K562 (cell line): Measurements from ENCODE around the gene SPAG16. TPM values are rescaled to one million over a fixed set of nuclear protein-coding genes. Genes with fewer than 3 reads are reported as not detected.

Source experiments
- CBX5 ChIP-seq: IDR thresholded peaks from 2 replicates; pipeline ENCODE4 v1.6.1; 2014; ENCODE audit warnings: low read depth, borderline replicate concordance
- CHD7 ChIP-seq: fragments of 200-600 bp; sonication (generic); IDR thresholded peaks from one replicate; pipeline ENCODE4 v1.6.1; 2012; ENCODE audit warnings: mild to moderate bottlenecking, low read depth, low read length, inconsistent platforms
- CREM ChIP-seq: IDR thresholded peaks from 2 replicates; pipeline ENCODE4 v1.6.1; 2014; ENCODE audit warnings: antibody characterized with exemption, low read depth
- E2F1 ChIP-seq: sonication (generic); formaldehyde crosslinking; IDR thresholded peaks from 2 replicates; pipeline ENCODE4 v1.8.1; 2023; ENCODE audit warnings: mild to moderate bottlenecking, missing genetic modification reagents, moderate library complexity
- HMGN3 ChIP-seq: IDR thresholded peaks from 2 replicates; pipeline ENCODE4 v1.6.1; 2011; ENCODE audit warnings: borderline replicate concordance, low read depth, mild to moderate bottlenecking, mixed read lengths, low read length; ENCODE audit not compliant: insufficient read length; ENCODE audit errors: extremely low read depth
- HNRNPL ChIP-seq: fragments of 200-400 bp; formaldehyde crosslinking; IDR thresholded peaks from 2 replicates; pipeline ENCODE4 v1.6.1; 2017; ENCODE audit warnings: low read depth, mild to moderate bottlenecking, low read length
- MITF ChIP-seq: IDR thresholded peaks from 2 replicates; pipeline ENCODE4 v1.6.1; 2014; ENCODE audit warnings: antibody characterized with exemption
- NFATC3 ChIP-seq: fragments of 450-650 bp; IDR thresholded peaks from 2 replicates; pipeline ENCODE4 v1.6.1; 2017; ENCODE audit warnings: mild to moderate bottlenecking
- NFYB ChIP-seq: IDR thresholded peaks from 2 replicates; pipeline ENCODE4 v1.6.1; 2011; ENCODE audit warnings: mild to moderate bottlenecking, moderate library complexity; ENCODE audit not compliant: insufficient read length; ENCODE audit errors: extremely low read depth
- SMAD1 ChIP-seq: fragments of 150-350 bp; IDR thresholded peaks from 2 replicates; pipeline ENCODE4 v1.6.1; 2014; ENCODE audit warnings: low read length, low read depth; ENCODE audit not compliant: partially characterized antibody
- ZNF212 ChIP-seq: fragments of 450-650 bp; formaldehyde crosslinking; IDR thresholded peaks from 2 replicates; pipeline ENCODE4 v1.4.0; 2020; ENCODE audit warnings: mild to moderate bottlenecking
- ZNF3 ChIP-seq: fragments of 250-450 bp; sonication (Bioruptor Pico); IDR thresholded peaks from 2 replicates; pipeline ENCODE4 v1.5.0; 2021; ENCODE audit warnings: mild to moderate bottlenecking, moderate library complexity
- polyA plus RNA-seq, 8 experiments: library from polyadenylated mRNA; depleted of rRNA in 4 of 8; stranded (reverse) in 5 of 8; unstranded in 3 of 8; fragments of >200 nt; fragmentation: Nextera tagmentation in 2 of 8; fragmentation: Illumina TruSeq in 1 of 8; extraction: Ambion mirVana in 2 of 8; extraction: Trizol in 1 of 8; gene quantifications; 2 replicates each; pipeline versions ENCODE4 v1.2.1 to v1.2.3, GENCODE V29; 2011 to 2014; ENCODE audit warnings: inconsistent platforms in 1 of 8, missing spikeins in 1 of 8
- total RNA-seq, 7 experiments: library from RNA; depleted of rRNA in 6 of 7; stranded (reverse); fragments of >200 nt in 6 of 7; fragmentation: Illumina TruSeq in 2 of 7; extraction: Trizol in 2 of 7; gene quantifications; 2 replicates each; pipeline versions ENCODE4 v1.2.1 to v1.2.3, GENCODE V29; 2011 to 2021; ENCODE audit warnings: low replicate concordance in 1 of 7

Gene SPAG16
- total and polyA plus RNA-seq, 9 of the 15 experiments (the other 6 are each of a cell fraction or from before 2014, with no cell fraction given), result 0.98 to 5.9 (median 3.5) TPM

- TF ChIP-seq CHD7 (no peak), E2F1 (no peak), ZNF3 (CRISPR knock-in tag) (no peak), NFATC3 (no peak), SMAD1 (no peak), HMGN3 (no peak), CREM (no peak), ZNF212 (no peak), CBX5 (no peak), MITF (no peak), HNRNPL (no peak), NFYB (no peak)
- TF ChIP-seq, all 486 proteins: peak for 0
Observed at GRCh38 chr2:213789940-213790339, 505.7 kb downstream of the SPAG16 start (continued).
